AG09309 (cell line): Measurements from ENCODE around the gene NF1.
"Not testable (repeated sequence)": the region's sequence is repeated elsewhere in the genome, so short reads cannot be mapped to it uniquely, and the experiment has no call there.

Experiments
- DNase-seq: peaks from one replicate; pipeline ENCODE4 v3.0.0-alpha.2; 2010; ENCODE audit warnings: low read depth
- H3K4me3 ChIP-seq: 2 replicates; pipeline ENCODE4 v1.5.1; 2011; ENCODE audit warnings: mild to moderate bottlenecking, low read depth, low read length, moderate library complexity; ENCODE audit not compliant: control insufficient read depth
- CTCF ChIP-seq: IDR thresholded peaks from 2 replicates; pipeline ENCODE4 v1.5.1; 2011; ENCODE audit warnings: mild to moderate bottlenecking, low read depth, low read length, inconsistent platforms; ENCODE audit not compliant: insufficient read depth, control insufficient read depth; ENCODE audit errors: missing control alignments

The NF1 gene

GRCh38 chr17:31172388-31172787 lies 77.6 kb downstream of the NF1 start:
- DNase-seq, result no peak
- H3K4me3 ChIP-seq, result no peak overlapping the region
- no peak for TF ChIP-seq CTCF

GRCh38 chr17:31174215-31174614 lies 79.4 kb downstream of the NF1 start:
- TF ChIP-seq CTCF, result no peak
- DNase-seq, result no peak
- H3K4me3 ChIP-seq, result no peak overlapping the region

GRCh38 chr17:31175237-31175636 lies 80.5 kb downstream of the NF1 start:
- H3K4me3 ChIP-seq, result no peak overlapping the region
- DNase-seq, result no peak
- TF ChIP-seq CTCF, result no peak

- DNase-seq, result not testable (repeated sequence)
Observed at GRCh38 chr17:31176143-31176542, 81.4 kb downstream of the NF1 start.

GRCh38 chr17:31178951-31179350 lies 84.2 kb downstream of the NF1 start:
- H3K4me3 ChIP-seq, DNase-seq: not testable (repeated sequence)

More at GRCh38 chr17:31176143-31176542, 81.4 kb downstream of the NF1 start:
- not testable (repeated sequence) for H3K4me3 ChIP-seq

GRCh38 chr17:31195305-31195704 lies 100.5 kb downstream of the NF1 start:
- DNase-seq, result no peak
- H3K4me3 ChIP-seq, result no peak overlapping the region
- TF ChIP-seq CTCF, result no peak

- no peak for TF ChIP-seq CTCF
- H3K4me3 ChIP-seq, result no peak overlapping the region
- no peak for DNase-seq
Observed at GRCh38 chr17:31198026-31198425, 103.2 kb downstream of the NF1 start.

- DNase-seq, result not testable (repeated sequence)
Observed at GRCh38 chr17:31198666-31199065, 103.9 kb downstream of the NF1 start.

More at GRCh38 chr17:31198666-31199065, 103.9 kb downstream of the NF1 start:
- not testable (repeated sequence) for H3K4me3 ChIP-seq
